H4 (cell line): ENCODE results near the gene TMEM116. TPM values are rescaled to one million over a fixed set of nuclear protein-coding genes. Genes with fewer than 3 reads are reported as not detected.
"Not testable (repeated sequence)": the region's sequence is repeated elsewhere in the genome, so short reads cannot be mapped to it uniquely, and the experiment has no call there.

Experiments
- DNase-seq: peaks from one replicate; pipeline ENCODE4 v3.0.0-alpha.2; 2015; ENCODE audit warnings: low spot score
- total RNA-seq: library from RNA; depleted of rRNA; stranded (reverse); fragments of >200 nt; shearing (Covaris generic); gene quantifications from 2 replicates; pipeline ENCODE4 v1.2.3, GENCODE V29; 2014

Gene TMEM116
- total RNA-seq, 1 experiment from 2014 or later: 17.0 TPM

GRCh38 chr12:111976291-111976690 is 36.7 kb downstream of the TMEM116 start:
- DNase-seq: no peak

DNA sequence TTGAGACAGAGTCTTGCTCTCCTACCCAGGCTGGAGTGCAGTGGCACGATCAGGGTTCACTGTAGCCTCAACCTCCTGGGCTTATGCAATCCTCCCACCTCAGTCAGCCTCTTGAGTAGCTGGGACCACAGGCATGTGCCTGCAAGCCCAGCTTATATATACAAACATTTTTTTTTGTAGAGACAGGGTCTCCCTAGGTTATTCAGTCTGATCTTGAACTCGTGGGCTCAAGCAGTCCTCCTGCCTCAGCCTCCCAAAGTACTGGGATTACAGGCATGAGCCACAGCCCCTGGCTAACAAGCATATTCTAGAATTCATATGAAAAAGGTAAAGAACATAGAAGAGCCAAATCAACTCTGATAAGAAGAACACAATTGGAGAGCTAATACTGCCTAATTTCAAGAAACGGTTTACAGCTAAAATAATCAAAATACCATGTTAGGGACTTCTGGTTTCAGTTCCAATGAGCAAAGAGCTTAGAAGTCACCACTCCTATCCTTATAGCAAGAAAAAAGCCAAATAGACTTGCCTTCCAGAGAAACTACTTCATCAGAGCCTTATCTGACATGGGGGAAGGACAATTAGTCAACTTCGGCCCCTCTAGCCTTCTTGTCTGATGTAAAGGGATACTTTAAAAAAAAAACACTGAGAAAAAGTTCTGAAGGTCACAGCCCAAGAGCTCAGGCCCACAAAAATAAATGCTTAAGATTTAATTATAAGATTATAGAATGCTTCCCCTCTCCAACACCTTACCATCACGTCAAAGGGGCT is 37.6 kb downstream of the TMEM116 start:
- DNase-seq: peak; percentile 69

DNA sequence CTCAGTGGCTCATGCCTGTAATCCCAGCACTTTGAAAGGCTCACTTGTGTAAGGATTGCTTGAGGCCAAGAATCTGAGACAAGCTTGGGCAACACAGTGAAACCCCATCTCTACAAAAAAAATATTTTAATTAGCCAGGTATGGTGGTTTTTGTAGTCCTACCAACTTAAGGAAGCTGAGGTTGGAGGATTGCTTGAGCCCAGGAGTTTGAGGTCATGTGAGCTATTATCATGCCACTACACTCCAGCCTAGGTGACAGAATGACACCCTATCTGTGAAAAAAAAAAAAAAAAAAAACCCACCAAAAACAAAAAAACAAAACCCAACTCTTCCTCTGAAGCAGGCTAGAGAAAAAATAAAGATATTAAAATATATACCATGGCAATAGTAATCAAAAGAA is 41.2 kb downstream of the TMEM116 start:
- DNase-seq: no peak

DNA sequence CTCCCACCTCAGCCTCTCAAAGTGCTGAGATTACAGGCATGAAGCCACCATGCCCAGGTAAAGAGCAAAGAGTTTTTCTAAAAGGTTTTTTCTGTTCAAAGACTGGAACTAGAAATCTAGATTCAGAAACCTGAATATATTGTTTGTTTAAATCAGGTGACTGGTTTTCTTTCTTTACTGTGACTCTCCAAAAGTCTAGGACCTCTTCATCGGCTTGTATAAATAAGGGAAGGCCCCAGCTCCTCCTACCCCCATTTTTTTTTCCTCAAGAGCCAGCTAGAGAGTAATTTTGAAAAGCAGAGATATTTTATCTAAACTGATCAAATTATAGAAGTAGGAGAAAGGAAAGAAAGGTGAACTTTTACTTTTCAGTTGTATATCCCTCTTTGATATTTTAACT is 48.0 kb downstream of the TMEM116 start:
- DNase-seq: no peak

GRCh38 chr12:111959518-111959917 is 53.4 kb downstream of the TMEM116 start:
- not testable (repeated sequence) for DNase-seq

GRCh38 chr12:111957224-111957623 is 55.7 kb downstream of the TMEM116 start:
- not testable (repeated sequence) for DNase-seq

- no peak for DNase-seq
Observed at GRCh38 chr12:111954969-111955368, 58.0 kb downstream of the TMEM116 start.

DNA sequence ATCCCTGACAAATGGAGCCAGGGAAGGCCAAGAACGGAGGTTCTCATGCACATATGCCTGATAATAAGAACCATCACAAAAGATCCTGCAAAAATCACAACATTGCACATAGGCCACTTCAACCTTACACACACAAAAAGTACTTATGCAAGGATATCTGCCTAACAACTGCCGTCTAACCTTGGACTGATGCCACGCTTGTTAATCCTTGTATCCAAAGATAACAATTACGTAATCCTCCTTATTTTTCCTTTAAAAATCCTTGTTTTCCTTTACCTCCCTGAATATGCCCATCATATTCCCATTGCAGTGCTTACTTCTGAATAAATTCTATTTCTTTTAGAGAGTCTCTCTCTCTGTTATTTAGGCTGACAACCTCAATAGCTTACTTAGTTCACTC is 59.5 kb downstream of the TMEM116 start:
- DNase-seq: no peak

DNA sequence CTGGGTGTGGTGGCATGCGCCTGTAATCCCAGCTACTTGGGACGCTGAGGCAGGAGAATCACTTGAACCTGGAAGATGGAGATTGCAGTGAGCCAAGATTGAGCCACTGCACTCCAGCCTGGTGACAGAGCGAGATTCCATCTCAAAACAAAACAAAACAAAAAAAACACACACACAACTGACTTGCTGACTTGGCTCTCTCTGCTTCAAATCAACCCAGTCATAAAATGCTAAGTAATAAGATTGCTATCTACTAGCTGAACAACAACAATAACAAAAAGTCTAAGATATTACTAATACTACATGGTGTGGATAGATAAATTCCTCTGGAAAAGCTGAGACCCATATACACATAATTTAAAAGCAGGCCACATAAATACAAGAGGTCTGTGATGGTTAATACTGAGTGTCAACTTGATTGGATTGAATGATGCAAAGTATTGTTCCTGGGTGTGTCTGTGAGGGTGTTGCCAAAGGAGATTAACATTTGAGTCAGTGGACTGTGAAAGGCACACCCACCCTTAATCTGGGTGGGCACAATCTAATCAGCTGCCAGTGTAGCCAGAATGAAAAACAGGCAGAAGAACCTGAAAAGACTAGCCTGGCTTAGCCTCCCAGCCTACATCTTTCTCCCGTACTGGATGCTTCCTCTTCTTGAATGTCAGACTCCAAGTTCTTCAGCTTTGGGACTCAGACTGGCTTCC is 60.7 kb downstream of the TMEM116 start:
- not testable (repeated sequence) for DNase-seq

DNA sequence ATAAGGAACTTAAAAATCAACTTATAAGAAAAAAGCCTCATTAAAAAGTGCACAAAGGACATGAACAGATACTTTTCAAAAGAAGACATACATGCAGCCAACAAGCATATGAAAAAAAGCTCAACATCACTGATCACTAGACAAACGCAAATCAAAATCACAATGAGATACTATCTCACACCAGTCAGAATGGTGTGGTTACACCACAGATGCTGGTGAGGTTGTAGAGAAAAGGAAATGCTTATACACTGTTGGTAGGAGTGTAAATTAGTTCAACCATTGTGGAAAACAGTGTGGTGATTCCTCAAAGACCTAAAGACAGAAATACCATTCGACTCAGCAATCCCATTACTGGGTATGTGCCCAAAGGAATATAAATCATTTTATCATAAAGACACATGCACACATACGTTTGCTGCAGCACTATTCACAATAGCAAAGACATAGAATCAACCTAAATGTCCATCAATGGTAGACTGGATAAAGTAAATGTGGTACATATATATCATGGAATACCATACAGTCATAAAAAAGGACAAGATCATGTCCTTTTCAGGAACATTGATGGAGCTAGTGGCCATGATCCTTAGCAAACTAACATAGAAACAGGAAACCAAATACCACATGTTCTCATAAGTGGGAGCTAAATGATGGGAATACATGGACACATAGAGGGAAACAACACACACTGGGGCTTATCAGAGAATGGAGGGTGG is 61.8 kb downstream of the TMEM116 start:
- not testable (repeated sequence) for DNase-seq

- no peak for DNase-seq
Observed at GRCh38 chr12:111943929-111944328, 69.0 kb downstream of the TMEM116 start.

DNA sequence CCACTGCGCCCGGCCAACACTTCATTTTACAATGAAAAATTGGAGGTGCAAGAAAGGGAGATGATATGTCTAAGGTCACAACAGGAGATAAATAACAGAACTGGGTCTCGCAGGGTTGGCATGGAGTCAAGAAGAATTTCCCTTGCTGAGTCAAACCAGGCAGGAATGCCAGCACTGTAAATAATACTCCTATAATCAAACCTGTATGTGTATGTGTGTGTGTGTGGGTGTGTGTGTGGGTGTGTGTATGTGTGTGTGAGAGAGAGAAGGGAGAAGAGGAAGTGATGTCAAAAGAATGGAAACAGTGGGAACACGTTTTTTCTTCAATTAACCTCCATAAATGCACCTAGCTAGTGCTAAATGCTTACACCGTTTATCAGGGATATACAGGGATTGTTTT is 70.4 kb downstream of the TMEM116 start:
- DNase-seq: peak; percentile 73

DNA sequence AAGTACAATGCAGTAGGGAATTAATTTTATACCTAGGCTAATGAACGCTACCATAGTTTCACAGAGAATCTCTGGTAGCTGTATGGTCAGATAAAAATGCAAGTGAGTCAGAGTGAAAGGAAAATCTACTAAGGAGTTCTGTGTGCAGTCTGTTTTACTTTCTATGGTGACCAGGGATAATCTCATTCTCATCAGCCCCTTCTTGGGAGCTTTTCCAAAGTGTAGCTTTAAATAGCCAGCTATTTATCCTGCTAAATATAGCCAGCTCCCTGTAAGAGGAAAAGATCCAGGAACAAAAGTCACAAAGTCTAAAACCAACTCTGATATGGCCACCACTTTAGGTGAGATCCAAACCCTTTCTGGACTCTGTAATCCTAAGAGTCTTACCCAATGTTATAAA is 75.5 kb downstream of the TMEM116 start:
- DNase-seq: no peak

DNA sequence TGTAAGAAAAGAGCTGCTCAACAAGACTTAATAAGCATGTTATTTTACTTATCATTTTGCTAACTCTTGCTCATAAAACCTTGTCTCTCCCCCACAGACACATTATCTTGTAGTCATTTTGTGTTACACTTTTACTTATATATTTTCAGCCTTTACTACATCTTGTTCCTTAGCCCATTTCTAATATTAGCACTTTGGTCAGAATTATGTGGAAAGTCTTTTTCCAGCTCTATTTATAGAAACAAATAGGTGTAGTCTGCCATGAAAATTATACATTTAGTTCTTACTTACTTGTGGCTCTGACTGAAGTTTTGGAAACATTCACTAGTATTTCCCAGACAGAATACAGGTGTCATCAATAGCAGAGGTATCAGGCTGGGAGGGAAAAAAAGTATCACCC is 76.1 kb downstream of the TMEM116 start:
- no peak for DNase-seq

DNA sequence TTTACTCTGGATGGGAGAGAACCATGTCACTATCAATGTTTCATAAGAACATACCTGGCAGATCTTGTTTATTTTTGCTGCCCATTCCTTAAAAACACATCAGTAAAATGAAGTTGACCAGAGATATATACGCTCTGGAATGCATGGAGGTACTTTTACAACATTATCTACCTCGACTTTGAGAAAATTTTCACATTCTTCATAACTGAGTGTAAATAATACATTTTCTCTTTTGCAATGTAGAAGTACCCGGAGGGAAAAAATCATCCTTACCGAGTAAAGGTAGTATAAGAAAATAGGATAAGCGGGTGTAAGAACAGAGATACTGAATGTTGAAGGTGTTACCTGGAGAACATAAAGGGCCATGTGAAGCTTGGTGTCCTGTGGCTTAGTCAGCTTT is 80.7 kb downstream of the TMEM116 start:
- DNase-seq: no peak

DNA sequence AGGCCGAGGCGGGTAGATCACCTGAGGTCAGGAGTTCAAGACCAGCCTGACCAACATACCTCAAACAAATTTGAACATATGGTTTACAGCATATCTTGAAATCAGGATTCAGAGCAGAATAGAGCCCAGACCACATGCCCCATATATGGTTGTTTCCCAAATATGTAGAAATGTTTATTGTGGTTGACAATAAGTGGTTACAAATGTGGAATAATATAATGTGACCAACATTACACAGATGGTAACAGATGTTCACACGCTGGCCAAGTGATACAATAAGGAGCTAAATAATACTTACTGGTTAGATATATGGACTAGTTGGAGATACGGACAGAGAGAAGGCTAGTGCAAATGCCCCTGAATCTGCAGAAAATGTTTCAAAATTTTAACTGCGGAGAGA is 85.6 kb downstream of the TMEM116 start:
- no peak for DNase-seq

GRCh38 chr12:111926631-111927030 is 86.3 kb downstream of the TMEM116 start:
- no peak for DNase-seq

GRCh38 chr12:111925171-111925570 is 87.8 kb downstream of the TMEM116 start:
- DNase-seq: no peak

- DNase-seq: no peak
Observed at GRCh38 chr12:111907740-111908139, 105.2 kb downstream of the TMEM116 start.

DNA sequence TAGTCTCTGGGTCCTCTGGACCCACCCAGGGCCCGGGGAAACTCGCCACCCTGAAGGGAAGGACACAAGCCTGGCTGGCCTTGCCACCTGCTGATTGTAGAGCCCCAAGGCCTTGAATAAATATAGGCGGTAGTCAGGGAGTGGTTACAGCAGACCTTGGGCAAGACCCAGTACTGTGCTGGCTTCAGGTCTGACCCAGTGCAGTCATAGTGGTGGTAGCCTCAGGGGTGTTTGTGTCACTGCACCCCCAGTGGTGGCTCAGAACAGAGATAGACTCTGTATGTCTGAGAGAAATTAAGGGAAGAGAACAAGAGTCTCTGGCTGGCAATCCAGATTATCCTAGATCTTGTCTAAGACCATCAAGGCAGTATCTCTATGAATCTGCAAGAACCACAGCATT is 107.5 kb downstream of the TMEM116 start:
- DNase-seq: no peak

DNA sequence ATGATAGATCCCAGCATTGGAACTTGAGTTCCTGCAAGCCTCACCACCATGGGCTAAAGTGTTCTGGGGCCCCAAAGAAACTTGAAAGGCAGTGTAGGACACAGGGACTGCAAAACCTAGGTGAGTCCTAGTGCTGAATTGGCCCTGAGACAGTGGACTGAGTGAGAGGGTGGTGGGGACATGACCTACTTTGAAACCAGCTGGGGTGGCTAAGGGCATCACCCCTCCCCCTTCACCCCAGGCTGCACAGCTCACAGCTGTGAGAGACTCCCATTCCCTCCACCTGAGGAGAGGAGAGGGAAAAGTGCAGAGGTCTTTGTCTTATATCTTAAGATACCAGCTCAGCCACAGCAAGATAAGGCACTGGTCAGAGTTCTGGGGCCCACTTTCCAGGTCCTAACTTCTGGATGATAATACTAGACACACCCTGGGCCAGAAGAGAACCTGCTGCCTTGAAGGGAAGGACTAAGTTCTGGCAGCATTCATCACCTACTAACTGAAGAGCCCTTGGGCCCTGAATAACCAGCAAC is 108.5 kb downstream of the TMEM116 start:
- no peak for DNase-seq

GRCh38 chr12:111901182-111901581 is 111.8 kb downstream of the TMEM116 start:
- no peak for DNase-seq
